Fibroblast of pulmonary artery (primary cell): ENCODE measurements around the gene DGKQ.

Experiments
- DNase-seq: peaks from one replicate; pipeline ENCODE4 v3.0.0-alpha.2; 2010; ENCODE audit warnings: low read depth
- H3K4me3 ChIP-seq: replicated peaks from 2 replicates; pipeline ENCODE4 v1.5.1; 2011; ENCODE audit warnings: low read depth, mild to moderate bottlenecking, control low read depth, low read length, moderate library complexity
- TF ChIP-seq, protein P1 (sequence below): IDR thresholded peaks from 2 replicates; pipeline ENCODE4 v1.5.1; 2011; ENCODE audit warnings: mild to moderate bottlenecking, control low read depth, low read length, inconsistent platforms; ENCODE audit errors: missing control alignments

The DGKQ gene

DNA sequence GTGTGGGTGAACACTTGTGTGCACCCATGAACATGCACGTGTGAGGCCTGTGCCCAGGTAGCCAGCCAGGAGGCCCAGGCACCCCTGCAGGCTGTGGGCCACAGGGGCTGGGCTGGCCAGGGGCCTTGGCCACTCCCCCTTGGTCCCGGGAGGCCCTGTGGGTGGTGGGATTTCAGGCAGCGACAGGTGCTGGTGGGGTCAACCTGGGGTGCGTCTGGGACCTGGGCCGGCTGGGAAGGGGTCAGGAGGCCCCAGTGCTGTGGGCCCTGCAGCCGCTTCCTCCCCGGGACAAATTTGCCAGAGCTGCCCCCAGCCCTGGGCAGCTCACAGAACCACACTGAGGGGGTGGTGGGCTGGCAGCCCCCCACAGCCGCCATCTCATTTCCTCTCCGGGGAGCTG is 46.0 kb upstream of the DGKQ start:
- DNase-seq: no peak
- TF ChIP-seq, protein P1, sequence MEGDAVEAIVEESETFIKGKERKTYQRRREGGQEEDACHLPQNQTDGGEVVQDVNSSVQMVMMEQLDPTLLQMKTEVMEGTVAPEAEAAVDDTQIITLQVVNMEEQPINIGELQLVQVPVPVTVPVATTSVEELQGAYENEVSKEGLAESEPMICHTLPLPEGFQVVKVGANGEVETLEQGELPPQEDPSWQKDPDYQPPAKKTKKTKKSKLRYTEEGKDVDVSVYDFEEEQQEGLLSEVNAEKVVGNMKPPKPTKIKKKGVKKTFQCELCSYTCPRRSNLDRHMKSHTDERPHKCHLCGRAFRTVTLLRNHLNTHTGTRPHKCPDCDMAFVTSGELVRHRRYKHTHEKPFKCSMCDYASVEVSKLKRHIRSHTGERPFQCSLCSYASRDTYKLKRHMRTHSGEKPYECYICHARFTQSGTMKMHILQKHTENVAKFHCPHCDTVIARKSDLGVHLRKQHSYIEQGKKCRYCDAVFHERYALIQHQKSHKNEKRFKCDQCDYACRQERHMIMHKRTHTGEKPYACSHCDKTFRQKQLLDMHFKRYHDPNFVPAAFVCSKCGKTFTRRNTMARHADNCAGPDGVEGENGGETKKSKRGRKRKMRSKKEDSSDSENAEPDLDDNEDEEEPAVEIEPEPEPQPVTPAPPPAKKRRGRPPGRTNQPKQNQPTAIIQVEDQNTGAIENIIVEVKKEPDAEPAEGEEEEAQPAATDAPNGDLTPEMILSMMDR: no peak
- H3K4me3 ChIP-seq: no peak overlapping the region

DNA sequence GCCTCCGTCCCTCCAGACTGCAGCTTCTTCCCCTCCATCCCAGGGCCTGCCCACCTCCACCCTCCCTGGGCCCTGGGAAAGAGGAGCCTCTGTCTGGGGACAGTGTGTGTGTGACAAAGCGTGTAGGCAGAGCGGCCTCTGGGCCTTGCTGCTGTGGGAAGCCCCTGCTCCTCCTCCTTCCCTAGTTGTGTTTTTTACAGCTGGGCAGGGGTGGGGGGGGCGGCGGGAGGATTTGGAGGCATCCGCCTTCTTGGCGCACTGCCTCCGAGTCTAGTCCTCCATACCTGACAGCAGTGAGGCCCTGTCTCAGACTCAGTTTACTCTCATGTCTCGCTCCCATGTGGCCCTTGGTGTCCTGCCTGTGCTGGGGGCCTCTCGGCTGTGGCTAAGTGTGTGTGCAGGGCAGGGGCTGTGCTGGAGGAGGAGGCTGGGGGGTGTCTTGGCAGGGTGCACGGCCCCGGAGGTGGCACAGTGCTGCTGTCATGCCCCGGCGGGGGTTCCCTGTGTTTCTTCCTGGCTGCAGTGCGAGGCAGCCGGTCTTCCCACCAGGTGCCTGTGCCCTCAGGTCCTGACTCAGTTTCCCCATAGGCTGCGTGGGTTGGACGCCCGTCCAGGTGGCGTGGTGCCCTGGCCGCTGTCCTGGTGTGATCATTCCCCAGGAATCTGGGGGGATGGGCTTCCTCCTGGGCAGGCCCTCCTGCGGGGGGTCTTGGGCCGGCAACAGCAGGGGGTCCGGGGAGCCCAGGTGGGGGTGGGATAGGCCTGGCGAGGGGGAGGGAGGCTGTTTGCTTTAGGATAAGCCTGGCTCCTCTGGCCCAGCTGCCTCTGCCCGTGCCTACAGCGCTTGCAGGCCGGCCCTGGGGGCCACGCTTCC is 45.0 kb upstream of the DGKQ start:
- TF ChIP-seq, protein P1: no peak
- DNase-seq: no peak
- no peak overlapping the region for H3K4me3 ChIP-seq

DNA sequence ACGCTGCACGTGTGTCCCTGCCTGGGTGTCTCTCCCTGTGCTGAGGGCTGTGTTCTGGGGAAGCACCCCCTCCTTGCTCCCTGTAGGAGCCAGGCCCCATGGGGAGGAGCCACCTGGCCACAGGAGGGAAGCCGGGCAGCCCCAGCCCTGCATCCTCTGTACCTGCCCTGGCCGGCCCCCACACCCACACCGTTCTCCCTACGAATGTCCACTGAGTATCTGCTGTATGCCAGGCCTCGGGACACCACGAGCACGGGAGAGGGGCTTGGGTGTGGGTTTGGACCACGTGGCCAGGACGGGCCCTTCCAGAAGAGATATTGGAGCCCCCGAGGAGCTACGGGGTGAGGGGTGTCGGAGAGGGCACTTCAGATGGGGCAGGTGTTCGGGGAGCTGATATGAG is 44.3 kb upstream of the DGKQ start:
- TF ChIP-seq, protein P1: no peak
- DNase-seq: no peak
- H3K4me3 ChIP-seq: no peak overlapping the region

DNA sequence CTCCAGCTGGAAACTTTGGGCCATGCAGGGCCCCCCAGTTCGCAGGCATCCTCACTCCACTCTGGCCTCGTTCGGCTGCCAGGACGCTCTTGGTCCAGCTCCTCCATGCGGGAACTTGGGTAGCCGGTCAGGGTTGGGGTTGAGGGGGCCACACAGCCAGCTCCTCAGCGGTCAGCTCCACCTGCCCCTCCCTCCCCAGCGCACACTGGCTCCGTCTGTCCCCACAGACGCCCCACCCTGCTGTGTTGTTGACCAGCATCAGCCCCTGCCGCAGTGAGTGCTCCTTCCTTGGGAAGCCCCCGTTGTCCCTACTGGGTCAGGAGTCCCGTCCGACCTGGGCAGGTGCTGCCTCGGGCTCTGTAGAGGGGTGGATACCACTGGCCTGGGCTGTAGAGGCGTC is 43.8 kb upstream of the DGKQ start:
- TF ChIP-seq, protein P1: no peak
- H3K4me3 ChIP-seq: no peak overlapping the region
- DNase-seq: no peak

DNA sequence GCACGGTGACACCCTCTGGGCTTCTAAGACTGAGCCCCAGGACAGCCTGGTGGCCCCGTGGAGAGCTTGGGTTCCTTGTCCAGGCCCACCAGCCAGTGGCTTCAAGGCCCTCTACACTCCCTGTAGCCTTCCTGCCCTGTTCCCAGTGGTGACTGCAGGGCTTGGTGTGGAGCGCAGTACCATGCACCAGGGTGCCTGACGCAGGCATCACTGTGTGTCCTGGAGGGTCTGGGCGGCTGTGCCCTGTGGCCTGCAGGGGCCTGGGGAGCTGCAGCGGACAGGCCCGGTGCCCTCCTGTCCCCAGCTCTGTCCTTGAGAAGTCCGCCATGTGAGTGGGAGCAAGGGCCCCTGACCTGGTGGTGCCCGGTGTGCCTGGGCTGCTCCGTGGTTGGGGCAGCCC is 42.4 kb upstream of the DGKQ start:
- no peak overlapping the region for H3K4me3 ChIP-seq
- TF ChIP-seq, protein P1: no peak
- no peak for DNase-seq

DNA sequence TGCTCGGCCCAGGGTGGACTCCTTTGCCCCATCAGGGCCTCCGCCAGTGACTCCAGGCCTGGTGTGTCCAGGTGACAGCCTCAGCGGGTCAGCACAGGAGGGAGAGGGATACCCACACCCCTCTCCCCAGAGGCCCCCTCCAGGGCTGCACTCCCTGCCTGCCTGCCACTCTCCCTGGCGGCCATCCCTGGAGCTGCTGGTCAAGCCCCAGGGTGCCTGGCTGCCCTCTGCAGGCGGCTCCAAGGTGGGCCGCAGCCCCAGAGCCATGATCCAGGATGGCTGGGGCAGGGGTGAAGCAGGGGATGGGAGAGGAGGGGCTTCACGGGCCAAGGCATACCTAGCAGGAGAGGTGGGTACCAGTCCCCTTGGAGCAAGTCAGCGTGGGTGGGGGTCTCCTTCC is 41.8 kb upstream of the DGKQ start:
- H3K4me3 ChIP-seq: no peak overlapping the region
- TF ChIP-seq, protein P1: no peak
- no peak for DNase-seq
